Measurements from ENCODE around the gene CDC37L1.

GRCh38 chr9:4668604-4669003 is 10.8 kb upstream of the CDC37L1 start:
- no peak for TF ChIP-seq EZH2 (IDR thresholded peaks at IDR 0.05; ENCODE audit: borderline replicate concordance, low read length)
- TF ChIP-seq, protein P1, sequence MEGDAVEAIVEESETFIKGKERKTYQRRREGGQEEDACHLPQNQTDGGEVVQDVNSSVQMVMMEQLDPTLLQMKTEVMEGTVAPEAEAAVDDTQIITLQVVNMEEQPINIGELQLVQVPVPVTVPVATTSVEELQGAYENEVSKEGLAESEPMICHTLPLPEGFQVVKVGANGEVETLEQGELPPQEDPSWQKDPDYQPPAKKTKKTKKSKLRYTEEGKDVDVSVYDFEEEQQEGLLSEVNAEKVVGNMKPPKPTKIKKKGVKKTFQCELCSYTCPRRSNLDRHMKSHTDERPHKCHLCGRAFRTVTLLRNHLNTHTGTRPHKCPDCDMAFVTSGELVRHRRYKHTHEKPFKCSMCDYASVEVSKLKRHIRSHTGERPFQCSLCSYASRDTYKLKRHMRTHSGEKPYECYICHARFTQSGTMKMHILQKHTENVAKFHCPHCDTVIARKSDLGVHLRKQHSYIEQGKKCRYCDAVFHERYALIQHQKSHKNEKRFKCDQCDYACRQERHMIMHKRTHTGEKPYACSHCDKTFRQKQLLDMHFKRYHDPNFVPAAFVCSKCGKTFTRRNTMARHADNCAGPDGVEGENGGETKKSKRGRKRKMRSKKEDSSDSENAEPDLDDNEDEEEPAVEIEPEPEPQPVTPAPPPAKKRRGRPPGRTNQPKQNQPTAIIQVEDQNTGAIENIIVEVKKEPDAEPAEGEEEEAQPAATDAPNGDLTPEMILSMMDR (IDR thresholded peaks at IDR 0.05; ENCODE audit: low read length), result no peak
